Fibroblast of the conjunctiva (primary cell): ENCODE results near the gene RPL23.

ENCODE experiments used
- DNase-seq: peaks from one replicate; pipeline ENCODE4 v3.0.0-alpha.2; 2010; ENCODE audit warnings: low read depth

The RPL23 gene

GRCh38 chr17:38883592-38884526 is 30.3 kb upstream of the RPL23 start:
- DNase-seq = no peak

DNA sequence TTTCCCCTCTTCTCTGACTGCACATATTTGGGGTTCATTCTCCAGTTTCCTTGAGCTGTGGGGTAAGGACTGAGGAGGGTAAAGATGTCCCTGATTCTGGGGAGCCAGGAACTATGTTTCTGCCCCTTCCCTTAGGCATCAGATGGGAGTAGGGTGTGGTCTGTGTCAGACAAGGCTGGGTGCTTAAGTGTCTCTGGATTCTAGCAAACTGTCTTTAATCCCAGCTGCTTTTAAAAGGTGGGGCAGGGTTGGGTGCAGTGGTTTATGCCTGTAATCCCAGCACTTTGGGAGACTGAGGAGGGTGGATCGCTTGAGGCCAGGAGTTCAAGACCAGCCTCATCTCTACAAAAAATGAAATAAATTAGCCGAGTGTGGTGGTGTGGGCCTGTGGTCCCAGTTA is 29.3 kb upstream of the RPL23 start:
- no peak for DNase-seq

GRCh38 chr17:38881600-38882191 is 28.2 kb upstream of the RPL23 start:
- peak; percentile 70 for DNase-seq

DNA sequence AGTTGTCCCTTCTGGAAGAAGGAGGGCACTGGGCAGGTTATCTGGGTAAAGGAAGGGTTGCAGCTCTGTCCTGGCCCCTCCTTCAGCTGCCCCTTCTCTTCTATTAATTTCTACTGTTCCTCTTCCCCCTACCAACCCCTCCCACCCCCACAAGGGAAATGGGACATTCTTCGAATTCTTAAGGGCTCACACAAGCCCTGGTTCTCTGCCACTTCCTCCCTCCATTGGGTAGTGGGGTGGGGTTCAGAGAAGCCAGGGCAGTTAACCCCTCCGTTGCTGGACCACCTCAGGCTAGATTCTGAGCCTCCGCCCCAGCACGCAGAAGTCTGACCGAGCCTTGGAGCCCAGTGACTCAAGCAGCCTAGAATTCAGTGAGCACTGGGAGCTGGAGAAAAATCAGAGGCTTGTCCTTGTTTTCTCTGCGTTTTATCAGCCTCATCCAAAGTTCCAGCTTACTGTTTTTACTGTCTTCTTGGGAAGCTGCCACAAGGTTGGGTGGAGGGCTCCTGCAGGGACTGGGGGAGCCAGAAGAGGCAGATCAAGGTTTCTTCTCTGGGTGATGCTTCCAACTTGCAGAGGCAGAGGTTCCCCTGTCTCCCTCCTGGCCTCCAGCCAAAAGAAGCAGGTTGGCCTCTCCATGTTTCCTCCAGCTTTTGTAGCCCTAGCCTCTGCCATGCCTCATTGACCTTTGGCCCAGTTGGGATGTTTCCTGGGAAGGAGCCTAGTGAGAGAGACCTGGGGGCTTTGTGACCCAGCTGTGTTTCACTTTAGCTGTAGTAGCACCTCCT is 26.6 kb upstream of the RPL23 start:
- DNase-seq = peak; percentile 85

- no peak for DNase-seq
These were observed 23.8 kb upstream of the RPL23 start for GRCh38 chr17:38877130-38877851.

- no peak for DNase-seq
These were observed 22.1 kb upstream of the RPL23 start for GRCh38 chr17:38875477-38876075.

DNA sequence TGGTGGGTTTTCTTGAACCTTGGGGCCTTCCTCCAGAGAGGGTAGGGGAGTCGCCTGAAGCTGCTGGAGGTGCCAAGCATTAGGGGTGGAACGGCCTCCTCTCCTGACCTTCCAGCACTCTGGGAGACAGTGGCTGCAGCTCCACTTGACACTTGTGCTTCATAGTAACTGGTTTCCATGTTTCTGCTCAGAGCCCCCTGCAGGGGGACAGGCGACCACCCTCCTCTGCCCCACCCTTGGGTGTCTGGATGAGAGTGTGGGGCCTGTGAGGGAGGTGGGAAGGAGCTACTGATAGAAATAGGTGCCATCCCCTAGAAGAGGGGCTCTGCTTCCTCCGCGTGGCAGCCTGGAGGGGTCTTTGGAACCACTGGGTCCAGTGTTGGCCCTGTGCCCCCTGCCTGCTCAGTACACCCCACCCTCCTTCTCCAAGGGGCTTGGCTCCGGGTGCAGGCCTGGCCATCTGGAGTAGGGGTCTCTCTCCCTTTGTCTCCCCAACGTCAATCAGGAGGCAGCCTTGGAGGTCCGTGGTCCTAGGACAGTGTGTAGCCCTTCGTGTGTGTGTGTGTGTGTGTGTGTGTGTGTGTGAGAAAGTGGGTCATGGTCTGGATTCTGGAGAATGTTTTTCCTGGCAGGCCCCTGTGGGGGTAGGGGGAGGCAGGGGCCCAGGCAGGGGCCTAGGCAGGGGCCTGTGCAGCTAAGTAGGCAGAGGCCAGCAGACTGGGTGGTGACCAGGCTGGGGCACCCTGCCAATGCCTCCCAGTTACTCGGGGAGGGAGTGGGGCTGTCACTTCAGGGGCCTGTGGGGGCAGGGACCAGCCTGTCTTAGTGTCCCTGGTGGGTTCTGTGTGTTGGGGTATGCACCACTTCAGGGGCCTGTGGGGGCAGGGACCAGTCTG is 21.2 kb upstream of the RPL23 start:
- DNase-seq = no peak

DNA sequence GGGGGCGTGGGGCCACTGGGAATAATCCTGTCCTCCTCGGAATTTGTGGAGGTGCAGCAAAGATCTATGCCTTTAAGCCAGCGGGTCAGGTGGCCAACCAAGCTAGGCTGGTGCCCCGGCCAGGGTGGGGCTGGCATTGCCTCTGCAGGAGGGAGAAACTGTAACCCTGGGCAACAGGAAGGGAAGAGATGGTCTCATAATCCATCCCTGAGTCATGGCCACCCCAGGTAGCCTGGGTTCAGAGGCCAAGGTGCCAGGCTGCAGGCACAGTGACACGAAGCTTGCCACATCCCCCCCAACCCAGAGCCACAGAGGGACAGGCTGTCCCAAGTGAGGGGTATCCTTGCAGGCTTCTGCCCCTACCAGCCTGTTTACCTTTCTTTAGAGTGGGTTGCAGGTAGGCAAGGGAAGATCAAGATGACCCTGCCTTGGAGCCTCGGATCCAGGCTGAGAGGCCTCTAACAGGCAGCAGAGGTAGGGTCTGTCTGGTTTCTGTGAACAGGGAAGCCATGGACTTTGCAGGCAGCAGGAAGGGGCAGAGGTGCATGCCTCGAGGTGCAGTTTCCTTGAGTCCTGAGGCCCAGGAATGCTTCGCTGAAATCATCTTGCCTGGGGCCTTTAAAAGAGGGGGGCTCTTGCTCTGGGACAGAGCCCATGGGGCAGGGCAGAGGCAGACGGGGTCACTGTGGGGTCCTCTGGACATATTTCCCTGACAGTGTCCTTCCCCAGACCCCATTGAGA is 20.3 kb upstream of the RPL23 start:
- DNase-seq = no peak

DNA sequence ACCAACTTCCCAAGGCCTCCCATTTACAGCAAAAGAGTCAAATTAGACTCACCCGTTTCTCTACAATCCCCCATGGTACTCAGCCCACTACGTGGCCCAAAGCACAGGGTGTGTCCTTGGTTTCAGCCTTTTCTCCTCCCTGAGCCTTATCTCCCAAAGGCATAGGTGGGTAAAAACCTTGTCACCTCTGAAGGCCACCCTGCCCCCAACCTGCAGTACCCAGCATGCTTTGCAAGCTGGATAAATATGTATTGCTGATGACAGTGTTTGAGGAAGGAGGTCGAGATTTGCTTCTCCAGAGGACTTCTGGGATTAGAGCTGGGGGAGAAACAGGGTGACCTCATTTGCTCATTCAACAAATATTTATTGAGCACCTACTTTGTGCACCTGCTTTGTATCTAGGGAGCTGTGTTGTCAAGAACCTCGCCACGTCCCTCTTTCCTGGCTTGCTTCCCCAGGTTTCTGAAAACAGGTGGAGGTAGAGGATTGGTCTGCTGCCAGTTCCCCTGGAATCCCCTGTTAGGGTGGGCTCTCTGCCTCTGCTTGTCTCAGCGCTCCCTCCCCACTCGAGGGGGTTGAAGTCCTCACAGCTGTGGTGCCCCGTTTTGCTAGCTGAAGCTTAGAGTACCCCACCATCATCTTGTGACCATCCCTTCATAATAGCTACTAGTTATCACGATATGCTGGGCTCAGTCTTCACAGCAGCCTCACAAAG is 19.3 kb upstream of the RPL23 start:
- no peak for DNase-seq

DNA sequence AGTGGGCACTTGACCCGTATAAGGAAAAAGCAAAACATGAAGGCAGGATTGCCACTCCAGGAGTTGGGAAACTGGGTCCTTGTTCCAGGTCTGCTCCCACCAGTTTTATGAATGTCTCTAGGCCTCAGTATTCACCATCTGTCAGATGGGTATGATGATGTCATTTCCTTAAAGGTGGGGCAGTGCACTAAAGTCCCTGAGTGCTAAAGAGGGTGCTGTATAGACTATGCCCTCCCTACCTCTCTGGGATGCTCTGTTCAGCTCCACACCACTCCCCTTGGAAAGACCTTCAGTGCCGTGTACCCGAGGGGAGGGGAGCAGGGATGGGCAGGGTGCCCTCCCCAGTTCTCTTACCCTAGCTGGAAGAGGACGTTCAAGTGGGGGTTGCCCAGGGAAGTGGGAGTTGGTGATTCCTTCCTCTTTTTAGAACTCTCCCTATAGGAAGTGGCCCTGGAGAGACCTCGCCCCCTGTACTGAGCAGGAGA is 18.5 kb upstream of the RPL23 start:
- no peak for DNase-seq

DNA sequence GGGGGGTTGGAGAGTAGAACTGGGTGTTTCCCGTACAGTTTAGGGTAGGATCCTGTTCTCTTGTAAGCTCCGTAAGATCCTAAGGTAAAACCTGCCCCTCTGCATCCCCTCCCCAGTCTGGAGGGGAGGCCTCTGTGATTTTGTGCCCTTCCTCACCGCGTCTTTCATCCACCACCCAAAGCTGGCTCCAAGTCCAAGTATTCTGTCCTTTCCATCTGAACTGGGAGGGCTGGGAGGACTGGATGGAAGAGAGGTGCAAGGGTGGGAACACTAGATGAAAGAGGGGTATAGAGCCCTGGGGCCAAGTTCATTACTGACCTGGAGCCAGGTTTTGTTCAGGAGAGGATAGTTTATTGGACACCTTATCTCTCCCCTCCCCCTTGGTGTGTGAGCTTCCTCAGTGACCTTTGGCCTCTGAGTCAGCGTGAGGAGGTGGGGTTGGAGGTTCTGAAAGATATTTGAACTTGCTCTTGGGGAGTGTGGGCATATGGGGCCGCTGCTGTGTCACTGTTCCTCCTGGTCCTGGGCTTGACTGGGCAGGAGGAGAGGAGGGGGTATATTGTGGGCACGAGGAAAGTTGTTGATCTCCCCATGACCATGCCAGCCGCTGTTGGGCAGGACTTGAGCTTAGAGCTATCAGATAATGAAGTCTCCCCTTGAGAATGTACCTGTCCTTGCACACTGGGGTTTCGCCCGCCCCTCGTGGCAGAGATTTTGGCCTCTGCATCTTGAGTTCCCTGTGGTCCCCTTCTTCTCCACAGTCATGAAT is 17.9 kb upstream of the RPL23 start:
- no peak for DNase-seq

GRCh38 chr17:38870259-38871165 is 17.0 kb upstream of the RPL23 start:
- no peak for DNase-seq

DNA sequence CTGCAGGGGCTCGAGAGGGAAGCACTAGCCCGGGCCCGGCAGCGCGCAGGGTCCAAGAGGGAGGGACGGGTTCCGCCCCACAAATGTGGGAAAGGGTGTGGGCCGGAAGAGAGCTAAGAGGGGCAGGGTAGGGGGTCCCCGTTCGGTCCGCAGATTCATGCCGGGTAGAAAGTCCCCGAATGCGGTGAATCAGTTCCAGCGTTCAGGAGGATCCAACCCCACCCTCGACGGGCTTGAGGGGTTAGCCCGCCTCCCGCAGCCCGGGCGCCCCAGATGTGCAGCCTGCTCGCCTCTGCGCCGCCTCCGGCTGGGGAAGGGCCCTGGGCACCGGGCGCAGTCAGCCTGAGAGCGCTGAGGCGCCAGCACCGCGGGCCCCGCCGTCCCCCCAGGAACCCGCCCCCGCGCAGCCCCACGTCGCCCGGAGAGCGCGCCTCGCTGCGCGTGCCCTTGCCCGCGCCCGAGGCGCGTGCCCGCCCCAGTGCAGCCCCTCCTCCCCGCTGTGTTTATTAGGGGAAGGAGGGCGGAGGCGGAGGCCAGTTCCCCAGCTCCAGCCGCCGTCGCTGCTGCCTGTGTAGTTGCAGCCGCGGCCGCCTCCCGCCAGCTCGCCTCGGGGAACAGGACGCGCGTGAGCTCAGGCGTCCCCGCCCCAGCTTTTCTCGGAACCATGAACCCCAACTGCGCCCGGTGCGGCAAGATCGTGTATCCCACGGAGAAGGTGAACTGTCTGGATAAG is 16.2 kb upstream of the RPL23 start, which contains the start of gene LASP1:
Gene LASP1 (plus strand): TSS at position 533 of the 733 bp plus-strand sequence. CDS start 132 bp downstream, at position 665.
- peak; percentile 81 for DNase-seq

DNA sequence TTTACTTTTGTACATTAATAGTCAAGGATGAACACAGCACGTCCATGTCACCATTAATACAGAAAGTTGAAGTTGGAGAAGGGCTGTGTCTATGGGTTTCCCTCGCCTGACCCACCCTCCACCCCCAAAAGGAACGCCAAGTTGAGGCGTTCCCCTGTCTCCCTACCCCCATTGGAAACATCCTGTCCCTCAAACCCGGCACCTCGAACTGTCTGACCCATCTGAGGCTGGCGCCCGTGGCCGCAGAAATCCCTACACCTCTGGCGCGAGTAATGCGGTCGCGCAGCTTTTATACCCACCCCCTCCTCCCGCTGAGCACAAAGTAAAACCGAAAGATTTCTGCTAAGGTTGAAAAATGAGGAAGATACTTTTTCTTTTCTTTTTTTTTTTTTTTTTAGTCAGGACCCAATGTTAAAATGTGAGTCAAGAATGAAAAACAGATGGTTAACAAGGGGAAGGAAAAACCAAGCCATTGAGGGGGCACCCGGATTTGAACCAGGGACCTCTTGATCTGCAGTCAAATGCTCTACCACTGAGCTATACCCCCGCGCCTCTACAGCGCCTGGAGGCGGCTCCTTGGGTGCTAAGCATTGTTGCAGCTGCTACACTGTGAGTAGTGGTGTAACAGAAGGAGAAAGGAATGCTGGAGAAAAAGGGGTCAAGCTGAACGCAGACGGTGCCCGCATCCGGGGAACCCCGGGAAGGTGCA is 15.4 kb upstream of the RPL23 start:
- peak; percentile 84 for DNase-seq

GRCh38 chr17:38867968-38868816 is 14.7 kb upstream of the RPL23 start:
- DNase-seq = no peak
